Body of pancreas (tissue), 4 donors: ENCODE results near the gene KCNH1. TPM values are rescaled to one million over a fixed set of nuclear protein-coding genes. Genes with fewer than 3 reads are reported as not detected.

Source experiments
- ATAC-seq: fragments of 150-250 bp; one replicate; pipeline ENCODE4 v1.9.1; 2016
- DNase-seq, 4 donors: peaks; one replicate each; pipeline ENCODE4 v3.0.0-alpha.2; 2019
- H3K27ac ChIP-seq, 4 donors: fragments of 200-600 bp; sonication (generic); 1 replicate in 3 of 4; 2 replicates in 1 of 4; pipeline versions ENCODE4 v1.5.1 to v1.6.1; 2016 to 2019; ENCODE audit warnings: mild to moderate bottlenecking in 1 of 4, mixed read lengths in 1 of 4, moderate library complexity in 1 of 4
- H3K27me3 ChIP-seq, 2 donors: fragments of 200-600 bp; sonication (generic); one replicate each; pipeline ENCODE4 v1.6.0; 2016; ENCODE audit warnings: mild to moderate bottlenecking in 1 of 2
- H3K36me3 ChIP-seq, 2 donors: fragments of 200-600 bp; sonication (generic); replicated peaks in 1 of 2; 2 replicates each; pipeline ENCODE4 v1.5.1; 2016; ENCODE audit warnings: low read depth in 2 of 2; ENCODE audit not compliant: insufficient read depth in 1 of 2
- H3K4me1 ChIP-seq: fragments of 200-600 bp; sonication (generic); one replicate; pipeline ENCODE4 v1.6.0; 2016
- H3K4me3 ChIP-seq, 2 donors: fragments of 200-600 bp; sonication (generic); 1 replicate in 1 of 2; 2 replicates in 1 of 2; pipeline ENCODE4 v1.5.1; 2016 to 2019
- H3K9me3 ChIP-seq, 3 donors: fragments of 200-600 bp; sonication (generic); 1 replicate in 2 of 3; 2 replicates in 1 of 3; pipeline ENCODE4 v1.5.1; 2016
- POLR2A ChIP-seq, 3 donors: fragments of 450-650 bp; IDR thresholded peaks; one replicate each; pipeline ENCODE4 v1.6.1; 2016; ENCODE audit warnings: antibody characterized with exemption in 3 of 3, mild to moderate bottlenecking in 2 of 3
- WGBS, 2 donors: methylation state at CpG; one replicate each; pipeline ENCODE4 v1.1.5; 2017; 5-methylcytosine and 5-hydroxymethylcytosine counted together
- intact Hi-C: fragments of 100-400 bp; cut with DNase I; formaldehyde crosslinking; loops from one replicate; pipeline ENCODE4 v1.15.1; 2023
- total RNA-seq, 2 donors: library from RNA; depleted of rRNA; stranded (reverse); fragments of >200 nt; gene quantifications; one replicate each; pipeline ENCODE4 v1.1.0, GENCODE V29; 2016
- TF ChIP-seq, protein P1 (sequence below), 7 experiments: fragments of 450-650 bp in 4 of 7; fragments of 200-600 bp in 3 of 7; sonication (generic) in 3 of 7; IDR thresholded peaks; one replicate each; pipeline ENCODE4 v1.5.1; 2016 to 2019; ENCODE audit warnings: antibody characterized with exemption in 7 of 7

The KCNH1 gene
- total RNA-seq, 2 donors from 2014 or later = 0.52 TPM; not detected in 1

DNA sequence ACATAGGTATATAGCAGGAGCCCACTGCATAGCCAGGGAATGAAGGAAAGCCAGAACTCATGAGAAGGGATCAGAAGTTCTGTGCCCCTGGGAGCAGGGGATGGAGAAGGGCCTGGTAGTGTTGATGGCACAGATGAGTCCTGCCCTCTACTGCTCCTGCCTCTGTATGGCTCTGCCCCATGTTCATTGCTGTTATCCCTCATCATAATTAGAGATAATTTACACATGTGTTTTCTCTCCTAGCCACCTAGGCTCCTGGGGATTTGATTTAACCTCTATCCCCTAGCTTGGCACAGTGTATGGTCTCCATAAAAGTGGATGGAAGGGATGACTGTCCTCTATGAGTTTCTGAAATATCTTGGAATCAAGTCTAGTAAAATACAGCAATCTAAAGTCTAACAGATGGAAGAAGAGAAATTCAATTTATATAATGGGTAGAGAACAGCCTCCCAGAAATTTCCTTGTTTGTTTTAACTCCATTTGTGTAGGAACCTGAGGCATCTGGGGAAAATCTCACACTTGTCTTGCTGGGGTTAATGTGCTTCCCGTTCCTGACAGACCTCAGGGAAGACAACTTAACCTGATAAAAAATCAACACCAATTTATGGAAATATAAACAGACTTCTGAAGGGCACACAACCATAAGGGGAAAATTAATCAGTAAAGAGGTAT, 411.4 kb downstream of the KCNH1 start:
- intact Hi-C loops = no loop called here
- Histone ChIP-seq H3K36me3 (no peaks in the 10 kb centered on the region), H3K9me3 (no peaks in the 10 kb centered on the region), H3K27me3 (no peaks in the 10 kb centered on the region), H3K27ac (no peak overlapping the region), H3K4me3 (no peak overlapping the region), H3K4me1 (peaks cover 10% of the 10 kb centered on the region)
- TF ChIP-seq, protein P1, sequence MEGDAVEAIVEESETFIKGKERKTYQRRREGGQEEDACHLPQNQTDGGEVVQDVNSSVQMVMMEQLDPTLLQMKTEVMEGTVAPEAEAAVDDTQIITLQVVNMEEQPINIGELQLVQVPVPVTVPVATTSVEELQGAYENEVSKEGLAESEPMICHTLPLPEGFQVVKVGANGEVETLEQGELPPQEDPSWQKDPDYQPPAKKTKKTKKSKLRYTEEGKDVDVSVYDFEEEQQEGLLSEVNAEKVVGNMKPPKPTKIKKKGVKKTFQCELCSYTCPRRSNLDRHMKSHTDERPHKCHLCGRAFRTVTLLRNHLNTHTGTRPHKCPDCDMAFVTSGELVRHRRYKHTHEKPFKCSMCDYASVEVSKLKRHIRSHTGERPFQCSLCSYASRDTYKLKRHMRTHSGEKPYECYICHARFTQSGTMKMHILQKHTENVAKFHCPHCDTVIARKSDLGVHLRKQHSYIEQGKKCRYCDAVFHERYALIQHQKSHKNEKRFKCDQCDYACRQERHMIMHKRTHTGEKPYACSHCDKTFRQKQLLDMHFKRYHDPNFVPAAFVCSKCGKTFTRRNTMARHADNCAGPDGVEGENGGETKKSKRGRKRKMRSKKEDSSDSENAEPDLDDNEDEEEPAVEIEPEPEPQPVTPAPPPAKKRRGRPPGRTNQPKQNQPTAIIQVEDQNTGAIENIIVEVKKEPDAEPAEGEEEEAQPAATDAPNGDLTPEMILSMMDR (IDR thresholded peaks at IDR 0.05) = no peak
- no peak for TF ChIP-seq POLR2A (IDR thresholded peaks at IDR 0.05)
- 10 to 12% methylated on average over 1 of the region's 1 CpG for WGBS, 2 donors
- DNase-seq (no peak), ATAC-seq (no peak)

DNA sequence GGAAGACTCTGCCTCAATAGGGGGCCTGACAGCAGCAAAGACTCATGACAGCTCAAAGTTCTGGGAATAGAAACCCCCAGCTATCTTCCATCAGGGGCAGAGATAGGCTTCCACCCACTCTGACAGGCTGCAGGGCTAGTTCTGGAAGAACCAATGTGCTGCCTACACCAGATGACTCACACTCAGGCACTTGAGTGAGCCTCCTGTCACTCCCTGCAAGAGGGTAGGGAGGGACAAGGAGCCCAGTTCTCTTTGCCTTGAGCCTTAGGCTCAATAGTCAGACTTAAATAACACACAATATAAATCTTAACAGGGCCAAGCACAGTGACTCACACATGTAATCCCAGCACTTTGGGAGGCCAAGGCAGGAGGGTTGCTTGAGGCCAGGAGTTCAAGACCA, 418.9 kb downstream of the KCNH1 start:
- ATAC-seq = no peak

DNA sequence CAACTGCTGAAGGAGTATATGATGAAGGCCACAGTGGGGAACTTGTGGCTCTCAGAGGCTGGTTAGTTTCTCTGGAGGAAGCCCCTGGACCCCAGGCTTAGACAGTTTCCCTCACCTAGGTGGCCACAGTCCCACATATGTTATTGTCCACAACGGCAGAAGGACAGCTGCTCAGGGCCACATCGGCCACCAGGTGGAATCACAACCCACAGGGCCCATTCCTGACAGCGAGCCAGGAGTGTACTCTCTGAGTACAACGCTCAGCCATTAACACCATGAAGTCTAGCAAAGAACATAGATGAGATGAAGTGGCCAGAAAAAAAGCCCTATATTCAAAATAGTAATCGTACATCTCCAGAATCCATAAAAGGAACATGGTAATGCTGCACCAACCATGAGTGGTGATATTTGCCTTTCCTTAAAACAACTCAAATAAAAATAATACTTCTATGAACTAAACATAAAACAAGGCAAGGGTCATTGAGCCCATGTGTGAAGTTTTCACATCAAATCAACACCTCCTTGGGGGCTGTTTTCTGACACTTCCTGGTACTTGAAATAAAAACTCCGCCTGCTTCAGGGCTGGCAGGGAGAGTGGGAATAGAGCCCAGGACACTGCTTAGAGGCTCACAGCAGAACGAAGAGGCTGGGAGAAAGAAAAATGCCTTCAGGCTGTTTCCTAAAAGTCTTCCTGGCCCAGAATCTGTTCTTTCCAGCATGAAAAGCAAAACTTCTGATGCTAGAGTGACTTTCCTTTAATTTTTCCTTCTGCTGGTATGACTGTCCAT, 421.9 kb downstream of the KCNH1 start:
- 55 to 66% methylated on average over 6 to 7 of the region's 7 CpGs for WGBS, 2 donors
- no peak for TF ChIP-seq POLR2A (IDR thresholded peaks at IDR 0.05)
- TF ChIP-seq, protein P1 (IDR thresholded peaks at IDR 0.05) = peak in 2 of 7 experiments; percentile 13 to 27
- DNase-seq (peak in 3 of 4 donors; percentile 21 to 58 (median 30)), ATAC-seq (no peak)
- intact Hi-C loops = no loop called here
- no peaks in the 10 kb centered on the region for H3K9me3 ChIP-seq
- no peak overlapping the region for H3K27ac ChIP-seq
- H3K4me3 ChIP-seq = no peak overlapping the region
- no peaks in the 10 kb centered on the region for H3K36me3 ChIP-seq
- no peaks in the 10 kb centered on the region for H3K4me1 ChIP-seq
- H3K27me3 ChIP-seq = no peaks in the 10 kb centered on the region

More for the DNA sequence above, 418.9 kb downstream of the KCNH1 start:
- H3K36me3 ChIP-seq = no peaks in the 10 kb centered on the region
- intact Hi-C loops = no loop called here
- no peaks in the 10 kb centered on the region for H3K9me3 ChIP-seq
- no peak overlapping the region for H3K4me3 ChIP-seq
- TF ChIP-seq, protein P1 (IDR thresholded peaks at IDR 0.05) = no peak
- no peak for TF ChIP-seq POLR2A (IDR thresholded peaks at IDR 0.05)
- H3K27ac ChIP-seq = no peak overlapping the region
- H3K27me3 ChIP-seq = no peaks in the 10 kb centered on the region
- no peaks in the 10 kb centered on the region for H3K4me1 ChIP-seq
- DNase-seq = no peak

DNA sequence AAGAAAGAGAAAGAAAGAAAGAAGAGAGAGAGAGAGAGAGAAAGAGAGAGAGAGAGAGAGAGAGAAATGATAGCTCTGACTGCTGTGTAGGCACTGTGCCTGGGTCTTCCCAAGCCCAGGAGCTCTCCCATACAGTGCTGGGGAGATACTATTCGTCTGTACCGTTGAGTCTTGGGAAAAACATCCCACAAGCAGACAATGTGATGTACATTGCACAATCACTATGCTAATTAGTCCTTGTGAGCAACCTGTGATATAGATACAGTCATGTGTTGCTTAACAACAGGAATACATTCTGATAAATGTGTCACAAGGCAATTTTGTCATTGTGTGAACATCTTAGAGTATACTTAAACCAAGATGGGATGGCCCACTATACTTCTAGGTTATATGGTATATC, 424.2 kb downstream of the KCNH1 start:
- H3K9me3 ChIP-seq = no peaks in the 10 kb centered on the region

More for the DNA sequence above, 424.2 kb downstream of the KCNH1 start:
- no peak for DNase-seq
- Histone ChIP-seq H3K27ac (no peak overlapping the region), H3K4me3 (no peak overlapping the region), H3K4me1 (no peaks in the 10 kb centered on the region), H3K36me3 (no peaks in the 10 kb centered on the region), H3K27me3 (no peaks in the 10 kb centered on the region)
- WGBS, 2 donors = 82 to 85% methylated on average over 2 of the region's 2 CpGs
- no peak for ATAC-seq
- TF ChIP-seq POLR2A (IDR thresholded peaks at IDR 0.05) = no peak
- TF ChIP-seq, protein P1 (IDR thresholded peaks at IDR 0.05) = no peak
- intact Hi-C loops = no loop called here
